Natural killer cell (primary cell): ENCODE measurements around the gene GRK1. TPM values are rescaled to one million over a fixed set of nuclear protein-coding genes. Genes with fewer than 3 reads are reported as not detected.

Source experiments
- ATAC-seq, 3 donors: fragments of 150-1000 bp in 2 of 3; fragments of 200-7000 bp in 1 of 3; cut with Tn5 transposase; 1 replicate in 1 of 3; 2 replicates in 2 of 3; pipeline ENCODE4 v1.10.0; 2021; ENCODE audit warnings: mild to moderate bottlenecking in 2 of 3, moderate library complexity in 2 of 3
- DNase-seq, 2 donors: peaks; one replicate each; pipeline versions ENCODE4 v3.0.0 to v3.0.0-alpha.2; 2013 to 2021; ENCODE audit warnings: mixed read lengths in 1 of 2
- H3K27ac ChIP-seq: one replicate; pipeline ENCODE4 v1.5.1; 2013; ENCODE audit warnings: mild to moderate bottlenecking, low read length
- H3K27me3 ChIP-seq: one replicate; pipeline ENCODE4 v1.6.1; 2013; ENCODE audit warnings: low read length; ENCODE audit not compliant: control insufficient read depth, insufficient read depth
- H3K36me3 ChIP-seq: one replicate; pipeline ENCODE4 v1.6.1; 2013; ENCODE audit warnings: low read length; ENCODE audit not compliant: control insufficient read depth, insufficient read depth
- H3K4me1 ChIP-seq: one replicate; pipeline ENCODE4 v1.6.1; 2013; ENCODE audit warnings: low read length; ENCODE audit not compliant: control insufficient read depth, insufficient read depth
- H3K4me3 ChIP-seq: one replicate; pipeline ENCODE4 v1.5.1; 2013; ENCODE audit warnings: low read length
- H3K9me3 ChIP-seq: one replicate; pipeline ENCODE4 v1.6.1; 2013; ENCODE audit warnings: low read length; ENCODE audit not compliant: control insufficient read depth, insufficient read depth
- H3K27ac Mint-ChIP-seq, 2 donors: one replicate each; pipeline ENCODE4 v1.8.0; 2022; ENCODE audit warnings: mild to moderate bottlenecking in 2 of 2, mixed read lengths in 2 of 2, moderate library complexity in 1 of 2
- H3K27me3 Mint-ChIP-seq, 2 donors: one replicate each; pipeline ENCODE4 v1.8.0; 2022; ENCODE audit warnings: low read depth in 2 of 2, mixed read lengths in 2 of 2
- H3K36me3 Mint-ChIP-seq: one replicate; pipeline ENCODE4 v1.8.0; 2022; ENCODE audit warnings: mixed read lengths
- H3K4me1 Mint-ChIP-seq, 2 donors: one replicate each; pipeline ENCODE4 v1.8.0; 2022; ENCODE audit warnings: mixed read lengths in 2 of 2
- H3K4me3 Mint-ChIP-seq: one replicate; pipeline ENCODE4 v1.8.0; 2022; ENCODE audit warnings: mild to moderate bottlenecking, moderate library complexity, mixed read lengths
- H3K9me3 Mint-ChIP-seq, 2 donors: one replicate each; pipeline ENCODE4 v1.8.0; 2022; ENCODE audit warnings: mixed read lengths in 2 of 2
- WGBS: methylation state at CpG from one replicate; pipeline ENCODE4 v1.1.7; 2013; ENCODE audit warnings: missing lambda C conversion rate; ENCODE audit not compliant: insufficient coverage; 5-methylcytosine and 5-hydroxymethylcytosine counted together
- intact Hi-C: fragments of 100-400 bp; cut with micrococcal nuclease; formaldehyde crosslinking; loops from one replicate; pipeline ENCODE4 v1.14.2; 2022
- total RNA-seq, 4 donors: library from RNA; stranded (reverse); fragments of 120-200 nt in 1 of 4; gene quantifications; one replicate each; pipeline versions ENCODE4 v1.2.3 to v1.2.4, GENCODE V29; 2013 to 2022
- TF ChIP-seq, protein P1 (sequence below): fragments of 200-600 bp; IDR thresholded peaks from one replicate; pipeline ENCODE4 v1.8.0; 2022; ENCODE audit warnings: antibody characterized with exemption

The GRK1 gene
- total RNA-seq: not detected
- not detected for total RNA-seq (2013)

DNA sequence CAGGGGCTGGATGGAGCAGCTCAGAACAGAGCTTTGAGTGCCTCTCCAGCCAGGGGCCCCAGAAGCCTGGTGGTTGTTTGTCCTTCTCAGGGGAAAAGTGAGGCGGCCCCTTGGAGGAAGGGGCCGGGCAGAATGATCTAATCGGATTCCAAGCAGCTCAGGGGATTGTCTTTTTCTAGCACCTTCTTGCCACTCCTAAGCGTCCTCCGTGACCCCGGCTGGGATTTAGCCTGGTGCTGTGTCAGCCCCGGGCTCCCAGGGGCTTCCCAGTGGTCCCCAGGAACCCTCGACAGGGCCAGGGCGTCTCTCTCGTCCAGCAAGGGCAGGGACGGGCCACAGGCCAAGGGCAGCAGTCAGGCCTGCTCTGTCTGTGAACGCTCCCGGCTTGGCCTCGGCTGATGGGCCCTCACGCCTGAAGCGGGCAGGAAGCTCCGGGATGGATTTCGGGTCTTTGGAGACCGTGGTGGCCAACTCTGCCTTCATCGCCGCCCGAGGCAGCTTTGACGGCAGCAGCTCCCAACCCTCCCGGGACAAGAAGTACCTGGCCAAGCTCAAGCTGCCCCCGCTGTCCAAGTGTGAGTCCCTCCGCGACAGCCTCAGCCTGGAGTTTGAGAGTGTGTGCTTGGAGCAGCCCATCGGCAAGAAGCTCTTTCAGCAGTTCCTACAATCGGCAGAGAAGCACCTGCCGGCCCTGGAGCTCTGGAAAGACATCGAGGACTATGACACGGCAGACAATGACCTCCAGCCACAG is at the start of gene GRK1:
GRK1 (plus strand) TSS at position 269 of the 751 bp plus-strand sequence; CDS start at position 437, 168 bp downstream.
- peak in 1 of 2 donors; percentile 12 for DNase-seq
- Mint-ChIP-seq H3K4me1 (peaks cover 0 to 2% of the 10 kb centered on the region in 2 donors), H3K9me3 (peaks cover under 1% of the 10 kb centered on the region in 2 donors), H3K36me3 (no peaks in the 10 kb centered on the region), H3K4me3 (no peak within 1 kb of the TSS), H3K27me3 (no peaks in the 10 kb centered on the region), H3K27ac (no peak within 1 kb of the TSS)
- no peaks in the 10 kb centered on the region for H3K9me3 ChIP-seq
- no peak within 1 kb of the TSS for H3K27ac ChIP-seq
- 90% methylated on average over 32 of the region's 32 CpGs for WGBS
- ATAC-seq: no peak
- intact Hi-C loops: no loop called here
- no peaks in the 10 kb centered on the region for H3K4me1 ChIP-seq
- no peaks in the 10 kb centered on the region for H3K36me3 ChIP-seq
- TF ChIP-seq, protein P1, sequence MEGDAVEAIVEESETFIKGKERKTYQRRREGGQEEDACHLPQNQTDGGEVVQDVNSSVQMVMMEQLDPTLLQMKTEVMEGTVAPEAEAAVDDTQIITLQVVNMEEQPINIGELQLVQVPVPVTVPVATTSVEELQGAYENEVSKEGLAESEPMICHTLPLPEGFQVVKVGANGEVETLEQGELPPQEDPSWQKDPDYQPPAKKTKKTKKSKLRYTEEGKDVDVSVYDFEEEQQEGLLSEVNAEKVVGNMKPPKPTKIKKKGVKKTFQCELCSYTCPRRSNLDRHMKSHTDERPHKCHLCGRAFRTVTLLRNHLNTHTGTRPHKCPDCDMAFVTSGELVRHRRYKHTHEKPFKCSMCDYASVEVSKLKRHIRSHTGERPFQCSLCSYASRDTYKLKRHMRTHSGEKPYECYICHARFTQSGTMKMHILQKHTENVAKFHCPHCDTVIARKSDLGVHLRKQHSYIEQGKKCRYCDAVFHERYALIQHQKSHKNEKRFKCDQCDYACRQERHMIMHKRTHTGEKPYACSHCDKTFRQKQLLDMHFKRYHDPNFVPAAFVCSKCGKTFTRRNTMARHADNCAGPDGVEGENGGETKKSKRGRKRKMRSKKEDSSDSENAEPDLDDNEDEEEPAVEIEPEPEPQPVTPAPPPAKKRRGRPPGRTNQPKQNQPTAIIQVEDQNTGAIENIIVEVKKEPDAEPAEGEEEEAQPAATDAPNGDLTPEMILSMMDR: no peak
- H3K27me3 ChIP-seq: peaks cover 2% of the 10 kb centered on the region
- H3K4me3 ChIP-seq: no peak within 1 kb of the TSS

DNA sequence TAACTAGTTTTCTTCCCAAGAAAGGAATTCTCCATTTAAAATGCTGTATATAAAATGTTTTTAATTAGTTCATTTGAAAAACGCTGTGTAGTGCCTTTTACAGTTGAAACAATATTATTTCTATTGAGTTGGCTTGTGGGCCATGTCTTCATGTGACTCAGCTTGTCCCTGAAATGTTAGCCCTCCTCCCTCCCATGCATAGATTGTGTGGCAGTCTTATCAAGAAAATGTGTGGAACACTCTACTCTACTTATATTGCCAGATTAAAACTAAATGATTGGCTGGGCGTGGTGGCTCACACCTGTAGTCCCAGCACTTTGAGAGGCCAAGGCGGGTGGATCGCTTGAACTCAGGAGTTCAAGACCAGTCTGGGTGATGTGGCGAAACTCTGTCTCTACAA is 49.1 kb upstream of the GRK1 start:
- H3K27me3 Mint-ChIP-seq: no peaks in the 10 kb centered on the region
- Histone ChIP-seq H3K36me3 (no peaks in the 10 kb centered on the region), H3K27ac (no peak overlapping the region), H3K4me1 (no peaks in the 10 kb centered on the region), H3K4me3 (no peak overlapping the region), H3K9me3 (no peaks in the 10 kb centered on the region), H3K27me3 (no peaks in the 10 kb centered on the region)
- H3K4me1 Mint-ChIP-seq: peaks cover 0 to 14% of the 10 kb centered on the region in 2 donors
- TF ChIP-seq, protein P1: no peak
- intact Hi-C loops: no loop called here
- no peaks in the 10 kb centered on the region for H3K9me3 Mint-ChIP-seq
- H3K27ac Mint-ChIP-seq: no peak overlapping the region
- no peaks in the 10 kb centered on the region for H3K36me3 Mint-ChIP-seq
- DNase-seq: no peak
- no peak for ATAC-seq
- 97% methylated on average over 4 of the region's 5 CpGs for WGBS
- H3K4me3 Mint-ChIP-seq: no peak overlapping the region

DNA sequence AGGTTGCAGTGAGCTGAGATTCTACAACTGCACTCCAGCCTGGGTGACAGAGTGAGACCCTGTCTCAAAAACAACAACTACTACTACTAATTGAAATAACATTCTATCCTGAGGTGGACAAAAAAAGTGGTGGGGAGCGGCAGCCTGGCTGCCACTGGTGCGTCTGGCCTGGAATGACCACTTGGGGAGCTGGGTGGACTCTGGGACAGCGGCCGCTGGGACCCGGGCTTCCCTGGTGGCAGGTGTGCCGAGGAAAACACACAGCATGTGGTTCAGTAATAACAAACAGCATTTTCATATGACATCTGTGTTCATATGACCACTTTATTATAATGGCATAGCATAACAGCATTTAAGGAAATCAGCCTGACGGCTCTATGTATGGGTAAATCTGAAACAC is 48.6 kb upstream of the GRK1 start:
- Mint-ChIP-seq H3K9me3 (no peaks in the 10 kb centered on the region), H3K4me3 (no peak overlapping the region), H3K27ac (no peak overlapping the region), H3K4me1 (peaks cover 0 to 14% of the 10 kb centered on the region in 2 donors), H3K36me3 (no peaks in the 10 kb centered on the region), H3K27me3 (no peaks in the 10 kb centered on the region)
- Histone ChIP-seq H3K27me3 (no peaks in the 10 kb centered on the region), H3K36me3 (no peaks in the 10 kb centered on the region), H3K4me1 (no peaks in the 10 kb centered on the region), H3K27ac (no peak overlapping the region), H3K4me3 (no peak overlapping the region), H3K9me3 (no peaks in the 10 kb centered on the region)
- no peak for ATAC-seq
- no peak for DNase-seq
- TF ChIP-seq, protein P1: no peak
- 99% methylated on average over 7 of the region's 7 CpGs for WGBS
- intact Hi-C loops: no loop called here
